BJ (cell line): ENCODE data around the gene GIMAP1. TPM values are rescaled to one million over a fixed set of nuclear protein-coding genes. Genes with fewer than 3 reads are reported as not detected.

Source experiments
- CTCF ChIA-PET: fragments of 350-600 bp; formaldehyde crosslinking; extraction: SDS; loops from one replicate; lab custom pipeline; 2021; ENCODE audit warnings: antibody characterized with exemption, inconsistent platforms; lab: Yijun Ruan, JAX
- POLR2A ChIA-PET: fragments of 300-600 bp; sonication (Branson Sonifier 250); formaldehyde crosslinking; extraction: SDS; loops from one replicate; lab custom pipeline; 2021; ENCODE audit warnings: antibody characterized with exemption; lab: Charles Lee
- DNase-seq: peaks from one replicate; pipeline ENCODE4 v3.0.0-alpha.2; 2011; ENCODE audit warnings: low read depth
- H3K27me3 ChIP-seq: 2 replicates; pipeline ENCODE4 v1.6.0; 2011; ENCODE audit warnings: low read length; ENCODE audit not compliant: control insufficient read depth, insufficient read depth
- H3K36me3 ChIP-seq: 2 replicates; pipeline ENCODE4 v1.5.1; 2011; ENCODE audit warnings: low read length; ENCODE audit not compliant: control insufficient read depth, insufficient read depth
- H3K4me3 ChIP-seq: 2 replicates; pipeline ENCODE4 v1.5.1; 2011; ENCODE audit warnings: low read depth, mild to moderate bottlenecking, control low read depth, low read length
- CTCF ChIP-seq: IDR thresholded peaks from 2 replicates; pipeline ENCODE4 v1.5.1; 2011; ENCODE audit warnings: low read depth, mild to moderate bottlenecking, control low read depth, inconsistent platforms, low read length, moderate library complexity; ENCODE audit not compliant: insufficient read depth
- polyA plus RNA-seq: library from polyadenylated mRNA; depleted of rRNA; stranded (reverse); fragments of >200 nt; gene quantifications from 2 replicates; pipeline ENCODE4 v1.2.3, GENCODE V29; 2011

GIMAP1 gene
- polyA plus RNA-seq, 1 experiment, result not detected

- no peak overlapping the region for H3K4me3 ChIP-seq
- H3K36me3 ChIP-seq, result no peaks in the 10 kb centered on the region
- TF ChIP-seq CTCF, result no peak
- no peaks in the 10 kb centered on the region for H3K27me3 ChIP-seq
- POLR2A ChIA-PET, result no interaction called here
- CTCF ChIA-PET, result no interaction called here
- no peak for DNase-seq
Observed at GRCh38 chr7:150753239-150753638, 36.8 kb downstream of the GIMAP1 start.

DNA sequence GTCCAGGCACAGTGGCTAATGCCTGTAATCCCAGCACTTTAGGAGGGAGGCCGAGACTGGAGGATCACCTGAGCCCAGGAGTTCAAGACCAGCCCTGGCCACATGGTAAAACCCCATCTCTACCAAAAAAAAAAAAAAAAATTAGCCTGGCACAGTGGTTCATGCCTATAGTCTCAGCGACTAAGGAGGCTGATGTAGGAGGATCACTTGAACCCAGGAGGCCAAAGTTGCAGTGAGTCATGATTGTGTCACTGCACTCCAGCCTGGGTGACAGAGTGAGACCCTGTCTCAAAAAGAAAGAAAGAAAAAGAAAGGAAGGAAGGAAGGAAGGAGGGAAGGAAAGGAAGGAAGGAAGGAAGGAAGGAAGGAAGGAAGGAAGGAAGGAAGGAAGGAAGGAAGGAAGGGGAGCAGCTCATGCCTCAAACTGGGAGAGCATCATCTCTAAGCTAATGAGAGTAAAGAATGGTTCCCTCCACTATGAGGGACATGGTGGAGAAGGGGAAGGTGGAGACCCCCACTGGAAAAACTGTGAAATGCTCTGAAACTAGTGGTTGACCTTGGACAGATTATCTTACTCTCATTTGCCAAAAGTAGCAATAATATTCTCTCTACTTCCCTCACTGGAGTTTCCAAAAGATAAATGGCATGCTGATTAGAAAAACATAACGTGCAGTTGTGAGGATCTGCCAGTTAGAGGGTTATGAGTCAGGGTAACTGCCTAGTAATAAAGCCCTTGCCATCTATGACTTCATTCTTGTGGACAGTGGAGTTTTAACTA lies 37.6 kb downstream of the GIMAP1 start:
- Histone ChIP-seq H3K4me3 (no peak overlapping the region), H3K36me3 (no peaks in the 10 kb centered on the region), H3K27me3 (no peaks in the 10 kb centered on the region)
- POLR2A ChIA-PET, result no interaction called here
- DNase-seq, result no peak
- TF ChIP-seq CTCF, result no peak
- CTCF ChIA-PET, result interaction anchor here (2.0 kb wide), 1 partner anchor 305 kb away, joined by 4 read pairs; no protein-coding TSS in a partner anchor

DNA sequence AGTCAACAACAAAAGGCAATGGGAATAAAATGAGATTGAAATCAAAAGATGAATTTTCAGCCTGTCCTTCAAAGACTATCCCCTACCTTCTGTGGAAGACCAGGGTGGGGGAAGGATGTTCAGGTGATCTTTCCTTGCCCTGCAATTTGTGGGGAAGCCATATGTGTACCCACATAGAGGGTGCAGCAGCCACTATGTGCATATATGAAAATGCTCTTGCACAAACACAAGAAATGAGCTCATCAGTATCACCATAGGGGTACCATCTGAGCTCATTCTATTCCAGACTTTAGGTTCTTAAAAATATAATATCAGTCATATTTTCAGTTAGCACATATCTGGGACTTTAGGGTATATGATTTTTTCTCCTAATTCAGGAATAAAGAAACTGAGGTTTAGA lies 38.5 kb downstream of the GIMAP1 start:
- CTCF ChIA-PET, result interaction anchor here (2.0 kb wide), 1 partner anchor 306 kb away, joined by 4 read pairs; no protein-coding TSS in a partner anchor
- H3K4me3 ChIP-seq, result no peak overlapping the region
- no peaks in the 10 kb centered on the region for H3K36me3 ChIP-seq
- no peak for DNase-seq
- POLR2A ChIA-PET, result no interaction called here
- no peak for TF ChIP-seq CTCF
- H3K27me3 ChIP-seq, result no peaks in the 10 kb centered on the region

- POLR2A ChIA-PET, result no interaction called here
- no peak for TF ChIP-seq CTCF
- no peak for DNase-seq
- Histone ChIP-seq H3K27me3 (no peaks in the 10 kb centered on the region), H3K36me3 (no peaks in the 10 kb centered on the region), H3K4me3 (no peak overlapping the region)
- CTCF ChIA-PET, result interaction anchor here (2.0 kb wide), 1 partner anchor 307 kb away, joined by 4 read pairs; no protein-coding TSS in a partner anchor
Observed at GRCh38 chr7:150755473-150756099, 39.2 kb downstream of the GIMAP1 start.

DNA sequence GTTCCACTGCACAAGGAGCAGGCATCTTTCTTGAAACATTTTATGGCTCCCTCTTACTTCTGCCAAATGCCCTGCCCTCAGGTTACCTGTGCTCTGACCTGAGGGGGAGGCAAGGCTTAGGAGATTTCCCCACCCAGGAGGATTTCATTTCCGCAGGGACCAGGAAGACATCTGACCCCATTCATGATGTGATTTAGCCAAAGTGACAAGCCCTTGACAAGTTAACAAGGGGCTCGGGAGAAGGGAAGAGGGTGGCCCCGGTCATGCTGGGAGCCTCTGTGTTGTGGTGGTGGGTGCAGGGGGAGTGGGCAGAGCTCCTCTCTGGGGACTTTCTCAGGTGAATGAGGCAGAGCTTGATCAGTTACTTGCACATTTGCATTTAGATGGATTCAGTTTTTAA lies 39.8 kb downstream of the GIMAP1 start:
- no peak for TF ChIP-seq CTCF
- CTCF ChIA-PET, result interaction anchor here (2.0 kb wide), 1 partner anchor 307 kb away, joined by 4 read pairs; no protein-coding TSS in a partner anchor

More for the DNA sequence above, 39.8 kb downstream of the GIMAP1 start:
- H3K4me3 ChIP-seq, result no peak overlapping the region
- H3K27me3 ChIP-seq, result no peaks in the 10 kb centered on the region
- no peak for DNase-seq
- H3K36me3 ChIP-seq, result no peaks in the 10 kb centered on the region
- POLR2A ChIA-PET, result no interaction called here
